GM12875 (cell line): ENCODE measurements around the gene CHSY3.

Experiments
- H3K4me3 ChIP-seq: one replicate; pipeline ENCODE4 v1.5.1; 2011; ENCODE audit warnings: low read depth, low read length, control low read depth
- TF ChIP-seq, protein P1 (sequence below): IDR thresholded peaks from 2 replicates; pipeline ENCODE4 v1.5.1; 2011; ENCODE audit warnings: low read depth, mild to moderate bottlenecking, control low read depth, inconsistent platforms, low read length, moderate library complexity, borderline replicate concordance; ENCODE audit not compliant: insufficient read depth

The CHSY3 gene

DNA sequence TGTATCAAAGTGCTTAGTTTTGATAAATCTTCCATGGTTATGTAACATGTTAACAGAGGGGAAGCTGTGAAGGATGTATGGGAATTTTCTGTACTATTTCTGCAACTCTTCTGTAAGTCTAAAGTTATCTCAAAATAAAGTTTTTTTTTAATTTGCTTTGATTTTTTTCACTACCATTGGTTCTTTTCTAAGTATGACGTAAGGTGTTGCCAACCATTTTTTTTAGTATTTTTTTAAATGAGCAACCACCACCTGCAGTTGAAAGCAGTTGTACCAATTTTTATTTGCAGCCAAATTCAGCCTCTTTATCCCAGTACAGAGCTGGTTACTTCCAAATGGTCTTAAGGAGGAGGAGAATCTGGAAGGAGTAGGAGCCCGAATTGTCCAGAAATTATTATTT, 192.2 kb downstream of the CHSY3 start:
- H3K4me3 ChIP-seq, result no peak overlapping the region
- TF ChIP-seq, protein P1, sequence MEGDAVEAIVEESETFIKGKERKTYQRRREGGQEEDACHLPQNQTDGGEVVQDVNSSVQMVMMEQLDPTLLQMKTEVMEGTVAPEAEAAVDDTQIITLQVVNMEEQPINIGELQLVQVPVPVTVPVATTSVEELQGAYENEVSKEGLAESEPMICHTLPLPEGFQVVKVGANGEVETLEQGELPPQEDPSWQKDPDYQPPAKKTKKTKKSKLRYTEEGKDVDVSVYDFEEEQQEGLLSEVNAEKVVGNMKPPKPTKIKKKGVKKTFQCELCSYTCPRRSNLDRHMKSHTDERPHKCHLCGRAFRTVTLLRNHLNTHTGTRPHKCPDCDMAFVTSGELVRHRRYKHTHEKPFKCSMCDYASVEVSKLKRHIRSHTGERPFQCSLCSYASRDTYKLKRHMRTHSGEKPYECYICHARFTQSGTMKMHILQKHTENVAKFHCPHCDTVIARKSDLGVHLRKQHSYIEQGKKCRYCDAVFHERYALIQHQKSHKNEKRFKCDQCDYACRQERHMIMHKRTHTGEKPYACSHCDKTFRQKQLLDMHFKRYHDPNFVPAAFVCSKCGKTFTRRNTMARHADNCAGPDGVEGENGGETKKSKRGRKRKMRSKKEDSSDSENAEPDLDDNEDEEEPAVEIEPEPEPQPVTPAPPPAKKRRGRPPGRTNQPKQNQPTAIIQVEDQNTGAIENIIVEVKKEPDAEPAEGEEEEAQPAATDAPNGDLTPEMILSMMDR, result no peak

GRCh38 chr5:130099008-130099407, 194.7 kb downstream of the CHSY3 start:
- TF ChIP-seq, protein P1, result no peak
- no peak overlapping the region for H3K4me3 ChIP-seq

DNA sequence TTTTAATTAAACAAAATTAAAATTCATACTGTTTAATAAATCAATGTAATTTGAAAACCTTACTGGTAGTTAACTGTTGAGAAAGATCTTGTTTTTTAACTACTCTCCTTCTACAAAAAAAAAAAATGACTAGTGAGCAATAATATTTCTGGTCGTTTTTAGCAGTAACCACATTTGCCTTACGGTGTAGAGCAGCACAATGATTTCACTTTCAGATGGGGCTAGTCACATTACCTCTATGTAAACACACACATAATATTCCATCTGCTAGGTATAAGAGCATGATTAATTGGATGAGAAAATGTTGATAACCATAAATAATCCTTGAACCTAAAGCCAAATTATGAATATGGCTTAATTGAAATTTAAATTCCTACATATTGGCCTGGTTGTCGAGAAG, 198.1 kb downstream of the CHSY3 start:
- TF ChIP-seq, protein P1, result no peak

DNA sequence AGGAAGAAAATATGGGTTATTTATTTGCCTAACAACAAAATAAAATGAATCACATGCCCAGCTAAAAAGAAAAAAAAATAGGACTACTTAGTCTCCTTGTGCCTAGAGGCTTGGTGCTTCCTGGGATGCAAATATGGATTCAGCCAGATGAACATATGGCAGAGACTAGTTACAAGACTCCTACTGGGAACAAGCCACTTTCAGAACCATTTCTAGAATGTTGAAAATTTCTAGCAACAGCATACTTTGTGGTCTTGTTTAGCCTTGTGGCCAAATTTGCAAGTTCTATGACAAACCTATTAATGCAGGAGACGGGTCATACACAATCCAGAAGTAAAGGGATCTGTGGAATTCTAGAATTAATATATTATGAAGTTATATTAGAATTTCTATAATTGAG, 198.7 kb downstream of the CHSY3 start:
- TF ChIP-seq, protein P1, result no peak
- H3K4me3 ChIP-seq, result no peak overlapping the region

More for the DNA sequence above, 198.1 kb downstream of the CHSY3 start:
- H3K4me3 ChIP-seq, result no peak overlapping the region

- H3K4me3 ChIP-seq, result no peak overlapping the region
Observed at GRCh38 chr5:130104895-130105688, 200.8 kb downstream of the CHSY3 start.

DNA sequence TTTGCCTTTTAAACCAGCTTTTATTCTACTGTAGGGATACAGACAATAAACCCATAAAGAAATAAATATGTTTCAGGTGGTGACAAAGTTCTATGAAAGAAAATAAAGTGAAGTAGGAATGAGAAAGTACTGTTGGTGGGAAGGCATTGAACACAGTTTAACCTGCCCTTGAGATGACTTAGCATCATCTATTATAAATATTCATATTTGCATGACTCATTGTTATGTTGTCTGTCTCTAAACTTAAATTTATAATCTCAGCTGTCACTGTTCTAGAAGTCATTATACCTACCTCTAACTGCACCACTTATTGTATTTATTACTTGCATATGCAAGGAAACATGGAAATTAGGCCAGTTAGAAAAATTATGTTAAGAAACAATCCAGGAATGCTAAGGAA, 202.2 kb downstream of the CHSY3 start:
- TF ChIP-seq, protein P1, result no peak
- H3K4me3 ChIP-seq, result no peak overlapping the region

More at GRCh38 chr5:130104895-130105688, 200.8 kb downstream of the CHSY3 start:
- TF ChIP-seq, protein P1, result no peak

GRCh38 chr5:130109152-130109551, 204.9 kb downstream of the CHSY3 start:
- H3K4me3 ChIP-seq, result no peak overlapping the region
- TF ChIP-seq, protein P1, result peak; percentile 30; the same call in 1 of the 2 replicates
